GM18873 (cell line): Measurements from ENCODE around the gene CDK19.

Experiments
- ATAC-seq: cut with Tn5 transposase; IDR thresholded peaks from one replicate; pipeline ENCODE4 v1.9.1; 2021; ENCODE audit warnings: mild to moderate bottlenecking, moderate library complexity, moderate number of reproducible peaks; ENCODE audit not compliant: unreplicated experiment, low FRiP score

Gene CDK19

DNA sequence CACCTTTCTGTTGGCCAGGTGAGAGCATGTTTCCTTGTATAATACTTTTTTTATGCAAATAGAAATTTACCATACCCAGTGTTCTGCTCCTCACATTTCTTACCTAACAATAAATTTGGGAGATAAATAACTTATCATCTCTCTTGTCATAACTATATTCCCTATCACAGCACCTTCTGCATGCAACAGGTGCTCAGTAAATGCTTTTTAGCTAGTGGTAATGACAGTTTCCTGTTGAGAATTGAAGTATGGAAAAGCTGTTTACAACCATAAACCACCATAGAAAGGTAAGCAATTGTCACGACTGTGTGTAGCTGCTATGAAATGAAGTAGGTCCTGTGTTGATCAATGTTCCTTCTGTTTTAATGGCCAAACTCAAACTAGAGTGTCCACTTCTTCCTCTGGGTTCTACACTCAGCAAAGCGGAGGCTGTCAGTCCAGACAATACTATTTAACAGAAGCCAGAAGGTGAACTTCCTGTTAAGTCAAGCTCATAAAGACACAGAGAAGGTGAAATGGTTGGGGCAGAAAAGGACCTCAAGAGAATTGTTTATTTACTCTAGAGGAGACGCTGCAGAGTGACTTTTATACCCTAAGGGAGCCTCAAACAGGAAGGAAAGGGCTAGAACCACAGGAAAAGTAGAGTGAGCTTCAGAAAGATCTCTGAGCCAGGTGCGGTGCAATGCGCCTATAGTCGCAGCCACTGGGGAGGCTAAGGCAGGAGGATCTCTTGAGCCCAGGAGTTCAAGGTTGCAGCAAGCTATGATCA, 254.8 kb downstream of the CDK19 start:
- ATAC-seq = no peak
